GM18502 (cell line): ENCODE measurements around the gene EEF1B2.
A peak's percentile ranks its signal among the peaks of the same experiment; 100 is the strongest.
"Not testable (repeated sequence)": the region's sequence is repeated elsewhere in the genome, so short reads cannot be mapped to it uniquely, and the experiment has no call there.

Experiments used
- ATAC-seq: cut with Tn5 transposase; IDR thresholded peaks from one replicate; pipeline ENCODE4 v1.9.1; 2021; ENCODE audit warnings: mild to moderate bottlenecking; ENCODE audit not compliant: unreplicated experiment, poor library complexity

The EEF1B2 gene

DNA sequence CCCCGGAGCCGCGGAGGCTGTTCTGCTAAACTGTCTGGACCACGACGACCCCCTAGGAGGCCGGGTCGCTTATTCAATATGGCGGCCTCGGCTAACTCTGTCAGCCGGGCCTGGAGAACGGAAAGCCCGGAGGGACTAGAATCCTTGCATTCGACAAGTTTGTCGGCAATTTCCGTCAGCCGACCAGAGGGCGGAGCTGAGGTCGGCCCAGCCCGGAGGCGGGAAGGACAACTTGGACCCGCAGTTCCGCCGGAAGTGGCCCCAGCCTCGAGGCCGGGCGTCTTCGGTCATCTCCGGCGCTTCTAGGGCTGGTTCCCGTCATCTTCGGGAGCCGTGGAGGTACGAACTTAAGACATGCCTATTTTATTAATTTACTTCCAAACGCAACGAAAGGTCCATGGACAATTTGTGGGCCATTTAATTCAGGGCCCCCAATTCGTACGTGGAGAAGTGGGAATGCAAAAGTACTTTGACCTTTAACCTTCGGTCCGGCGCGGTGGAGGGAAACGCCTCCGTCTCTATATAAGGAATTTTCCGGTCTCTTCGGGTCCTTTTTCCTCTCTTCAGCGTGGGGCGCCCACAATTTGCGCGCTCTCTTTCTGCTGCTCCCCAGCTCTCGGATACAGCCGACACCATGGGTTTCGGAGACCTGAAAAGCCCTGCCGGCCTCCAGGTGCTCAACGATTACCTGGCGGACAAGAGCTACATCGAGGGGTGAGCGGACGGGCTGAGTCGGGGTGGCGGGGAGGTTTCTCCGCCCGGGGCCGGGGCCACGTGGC, at the start of gene EEF1B2, which contains the start of gene NDUFS1:
EEF1B2 (plus strand) TSS at position 550 of the 779 bp plus-strand sequence; CDS start at position 635, 85 bp downstream.
NDUFS1 (minus strand) TSS at position 99 of the 779 bp plus-strand sequence. CDS start 5,766 bp downstream, outside the sequence.
- ATAC-seq, result peak; percentile 87

DNA sequence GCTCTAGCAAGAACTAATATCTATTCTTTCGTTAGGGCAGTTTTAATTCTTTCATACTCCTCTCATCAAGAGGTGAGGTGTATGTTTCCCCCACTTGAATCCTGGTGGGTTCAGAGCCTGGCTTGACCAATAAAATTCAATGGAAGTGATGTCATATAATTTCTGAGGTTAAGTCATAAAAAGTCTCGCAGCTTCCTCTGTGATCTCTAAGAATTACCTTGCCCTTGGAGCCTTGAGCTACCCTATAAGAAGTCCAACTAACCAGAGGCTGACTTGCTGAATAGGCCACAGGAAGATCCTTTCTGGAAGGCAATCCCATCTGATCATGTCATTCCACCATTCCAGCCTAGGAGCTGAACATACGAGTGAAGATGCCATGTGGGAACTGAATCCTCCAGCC, 47.6 kb upstream of the EEF1B2 start:
- ATAC-seq, result no peak

DNA sequence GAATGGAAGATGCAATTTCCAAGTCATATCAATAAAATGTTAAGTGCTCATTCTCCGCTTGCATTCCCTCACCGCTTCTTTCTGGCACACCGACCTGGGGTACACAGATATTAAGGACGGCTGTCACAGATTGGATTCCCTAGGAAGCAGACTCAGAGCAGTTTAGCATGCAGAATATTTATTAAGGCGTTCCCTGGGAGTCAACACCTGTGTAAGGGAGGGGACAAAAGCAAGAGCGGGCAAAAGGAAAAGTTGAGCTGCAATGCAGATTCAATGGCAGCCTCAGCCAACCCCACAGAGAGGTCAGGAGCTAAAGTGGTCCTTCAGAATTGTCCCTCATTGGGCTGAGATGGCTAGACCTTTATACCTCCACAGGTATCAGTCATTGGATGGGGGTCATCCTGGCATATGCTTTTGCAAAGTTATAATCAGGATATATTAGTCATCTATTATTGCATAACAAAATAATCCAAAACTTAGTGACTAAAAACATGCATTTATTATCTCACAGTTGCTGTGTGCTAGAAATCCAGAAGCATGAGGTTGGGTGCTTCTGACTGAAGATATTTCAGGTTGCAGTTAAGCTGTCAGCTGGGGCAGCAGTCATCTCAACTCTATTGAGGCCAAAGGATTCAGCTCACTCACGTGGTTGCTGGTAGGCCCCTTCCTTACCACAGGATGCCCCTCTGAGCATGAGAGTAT, 46.7 kb upstream of the EEF1B2 start:
- no peak for ATAC-seq

DNA sequence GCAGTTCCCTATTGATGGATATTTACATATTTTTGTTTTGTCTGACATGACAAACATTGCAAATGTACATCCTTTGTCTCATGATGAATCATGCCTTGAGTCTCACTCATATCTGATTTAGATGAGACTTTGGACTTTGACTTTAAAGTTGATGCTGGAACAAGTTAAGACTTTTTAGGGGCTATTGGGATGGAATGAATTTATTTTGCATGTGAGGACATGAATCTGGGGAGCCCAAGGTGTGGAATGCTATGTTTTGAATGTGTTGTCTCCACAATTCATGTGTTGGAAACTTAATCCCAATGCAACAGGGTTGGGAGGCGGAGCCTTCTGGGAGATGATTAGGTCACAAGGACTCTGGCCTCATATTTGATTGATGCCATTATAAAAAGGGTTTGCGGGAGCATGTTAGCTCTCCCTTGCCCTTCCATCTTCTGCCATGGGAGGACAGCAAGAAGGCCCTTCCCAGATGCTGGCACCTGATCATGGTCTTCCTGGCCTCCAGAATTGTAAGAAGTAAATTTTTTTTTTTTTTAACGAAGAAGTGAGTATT, 44.6 kb upstream of the EEF1B2 start:
- ATAC-seq, result no peak

DNA sequence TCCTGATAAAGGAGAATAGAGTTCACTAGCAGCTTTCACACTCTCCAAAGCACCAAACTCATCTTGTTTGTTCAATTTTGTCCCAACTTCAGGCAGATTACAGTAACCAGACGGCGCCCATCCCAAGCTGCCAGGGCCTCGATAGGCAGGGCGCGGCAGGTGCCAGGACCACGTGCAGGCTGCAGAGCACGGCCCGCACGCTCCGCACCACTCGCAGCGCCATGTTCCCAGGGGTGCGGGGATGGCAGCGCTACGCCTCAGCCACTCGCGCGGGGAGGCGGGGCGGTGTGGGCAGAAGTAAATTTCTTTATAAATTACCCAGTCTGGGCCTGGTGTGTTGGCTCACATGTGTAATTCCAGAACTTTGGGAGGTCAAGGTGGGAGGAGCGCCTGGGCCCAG, 43.4 kb upstream of the EEF1B2 start:
- no peak for ATAC-seq

DNA sequence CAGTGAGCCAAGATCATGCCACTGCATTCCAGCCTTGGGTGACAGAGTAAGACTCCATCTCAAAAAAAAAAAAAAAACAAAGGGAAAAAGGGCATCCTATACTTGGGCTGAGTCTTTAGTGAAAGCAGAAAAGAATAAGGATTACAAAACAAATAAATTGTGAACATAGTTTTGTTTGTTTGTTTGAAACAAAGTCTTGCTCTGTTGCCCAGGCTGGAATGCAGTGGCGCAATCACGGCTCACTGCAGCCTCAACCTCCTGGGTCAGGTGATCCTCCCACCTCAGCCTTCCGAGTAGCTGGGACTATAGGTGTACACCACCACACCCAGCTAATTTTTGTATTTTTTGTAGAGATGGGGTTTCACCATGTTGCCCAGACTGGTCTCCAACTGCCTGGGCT, 37.1 kb upstream of the EEF1B2 start:
- not testable (repeated sequence) for ATAC-seq

DNA sequence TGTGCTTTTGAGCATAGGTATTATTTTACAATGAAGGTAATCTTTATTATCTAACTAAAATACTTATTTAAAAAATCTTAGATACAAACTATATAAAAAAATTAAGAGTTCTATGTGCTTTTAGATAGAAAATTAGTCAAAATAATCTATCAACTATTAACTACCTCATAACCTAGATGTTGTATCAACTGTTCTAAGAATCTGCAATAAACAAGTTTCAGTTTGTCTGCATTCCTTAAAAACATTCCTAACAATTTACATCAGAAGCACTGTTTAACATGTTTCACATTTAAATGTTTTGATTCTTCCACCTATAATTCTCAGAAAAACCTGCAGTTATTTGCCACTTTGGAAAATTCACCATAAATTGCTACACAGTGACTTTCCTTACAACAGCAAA, 33.8 kb upstream of the EEF1B2 start:
- no peak for ATAC-seq

DNA sequence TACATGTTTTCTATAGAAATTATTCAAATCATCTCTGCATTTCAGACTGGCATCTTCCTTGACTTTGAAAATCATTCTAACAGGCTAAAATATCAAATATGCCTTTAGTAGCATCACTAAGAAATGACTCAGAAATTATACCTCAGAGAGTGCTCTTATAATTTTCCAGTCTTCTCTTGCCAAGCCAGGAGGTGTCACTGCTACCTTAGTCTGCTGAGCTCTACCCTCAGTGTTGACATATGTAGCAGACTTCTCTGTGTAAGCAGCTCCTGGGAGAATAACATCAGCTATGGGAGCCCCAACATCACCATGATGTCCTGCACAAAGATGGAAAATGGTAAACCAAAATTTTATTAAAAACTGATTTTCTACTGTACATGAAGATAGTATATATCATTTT, 32.0 kb upstream of the EEF1B2 start:
- no peak for ATAC-seq

DNA sequence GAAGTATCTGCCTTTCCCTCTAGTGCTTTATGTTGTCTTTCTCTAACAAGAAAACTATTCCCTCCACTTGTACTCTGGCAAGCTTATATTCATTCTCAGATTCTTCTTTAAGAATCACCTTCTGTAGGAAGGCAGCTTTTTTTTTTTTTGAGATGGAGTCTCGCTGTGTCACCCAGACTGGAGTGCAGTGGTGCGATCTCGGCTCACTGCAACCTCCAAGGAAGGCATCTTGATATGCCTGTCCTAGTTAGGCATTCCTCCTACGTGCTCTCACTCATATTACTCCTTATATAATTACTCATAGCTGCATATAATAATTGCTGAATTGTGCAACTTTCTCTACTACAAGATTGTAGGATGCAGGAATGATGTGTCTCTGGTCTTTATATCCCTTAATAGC, 16.2 kb upstream of the EEF1B2 start:
- no peak for ATAC-seq

DNA sequence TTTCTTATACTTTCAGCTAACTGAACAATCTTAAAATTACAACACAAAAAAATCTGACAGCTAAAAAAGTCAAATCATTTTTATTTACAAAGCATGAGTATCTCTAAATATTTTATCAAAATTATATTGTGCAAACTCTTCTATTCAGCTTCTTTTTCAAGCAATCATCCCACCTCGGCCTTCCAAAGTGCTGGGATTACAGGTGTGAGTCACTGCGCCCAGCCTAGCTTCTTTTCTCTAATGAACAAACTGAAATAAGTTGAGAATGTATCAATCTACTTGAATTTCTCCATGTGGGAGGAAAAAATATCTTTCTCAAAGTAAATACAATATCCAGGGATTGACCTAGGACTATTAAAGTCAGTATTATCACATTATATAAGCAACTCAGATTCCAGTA, 15.3 kb upstream of the EEF1B2 start:
- no peak for ATAC-seq

DNA sequence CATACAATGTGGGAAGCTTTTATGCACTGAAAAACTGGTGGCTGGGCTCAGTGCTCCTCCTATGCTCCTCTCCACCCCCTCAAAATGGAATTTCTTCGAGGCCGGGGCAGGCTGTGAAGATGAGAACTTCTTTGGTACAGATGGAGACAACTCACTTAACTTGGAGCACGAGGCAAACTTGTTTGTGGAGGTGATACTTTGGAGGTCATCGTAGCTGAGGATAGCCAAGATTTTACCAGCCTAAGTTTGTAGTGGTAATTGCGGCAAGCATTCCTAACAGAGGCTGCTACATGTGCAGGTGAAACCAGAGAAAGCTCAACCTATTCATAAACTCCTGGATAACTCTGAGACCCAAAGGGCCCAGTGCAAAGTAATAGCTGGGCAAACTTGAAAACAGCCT, 14.0 kb upstream of the EEF1B2 start:
- ATAC-seq, result no peak

DNA sequence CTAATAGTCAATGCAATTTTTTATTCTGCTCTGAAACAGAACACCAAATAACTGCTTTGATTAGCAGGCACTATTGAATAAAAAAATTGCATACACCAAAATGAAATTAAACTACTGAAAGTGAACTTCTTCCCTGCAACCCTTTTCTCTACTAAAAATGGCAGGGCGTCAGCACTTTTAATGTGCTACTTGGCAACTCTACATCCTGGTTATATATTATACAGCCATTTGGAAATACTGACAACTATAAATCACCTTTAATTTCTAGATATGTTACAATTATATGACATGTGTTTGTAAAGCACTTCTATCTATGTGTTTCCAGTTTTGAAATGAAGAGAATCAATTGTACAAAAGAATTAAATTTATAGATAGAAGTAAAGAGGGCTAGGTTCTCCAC, 10.4 kb upstream of the EEF1B2 start:
- no peak for ATAC-seq

DNA sequence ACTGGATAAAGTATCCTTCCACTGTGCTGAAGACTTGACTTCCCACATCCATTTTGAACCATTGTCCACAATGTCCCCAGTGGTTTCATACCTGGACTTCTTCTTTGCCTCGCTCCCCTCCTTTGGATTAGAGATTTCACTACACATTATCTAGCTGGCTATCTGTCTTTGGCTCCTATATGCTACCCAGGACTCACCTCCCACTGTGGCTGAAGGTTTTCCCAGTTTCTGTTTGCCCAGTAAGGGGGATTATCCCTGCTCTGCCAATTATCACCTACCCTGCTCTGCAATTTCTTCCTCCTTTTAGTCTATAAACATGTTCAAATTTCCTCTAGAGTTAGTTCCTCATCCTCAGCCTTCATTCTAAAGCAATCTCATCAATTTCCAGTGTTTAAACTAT, 9.5 kb upstream of the EEF1B2 start:
- no peak for ATAC-seq

DNA sequence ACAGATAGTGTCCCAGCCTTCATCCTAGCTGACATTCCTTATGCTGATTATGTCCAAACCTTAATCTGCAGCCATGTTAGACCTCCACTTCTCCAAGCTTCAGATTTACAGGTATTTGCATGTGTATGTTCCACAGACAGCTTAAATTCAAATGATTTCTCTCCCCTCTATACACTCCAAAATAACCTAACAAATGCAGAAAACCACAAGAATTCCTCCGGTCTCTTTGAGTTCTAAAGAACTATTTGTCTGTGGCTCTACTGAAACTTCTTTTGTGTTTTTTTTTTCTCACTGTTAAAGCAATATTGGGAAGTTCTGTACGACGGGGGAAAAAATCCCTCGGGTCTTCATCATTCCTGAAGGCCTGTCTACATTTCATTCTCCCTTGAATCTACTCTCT, 9.1 kb upstream of the EEF1B2 start:
- no peak for ATAC-seq

DNA sequence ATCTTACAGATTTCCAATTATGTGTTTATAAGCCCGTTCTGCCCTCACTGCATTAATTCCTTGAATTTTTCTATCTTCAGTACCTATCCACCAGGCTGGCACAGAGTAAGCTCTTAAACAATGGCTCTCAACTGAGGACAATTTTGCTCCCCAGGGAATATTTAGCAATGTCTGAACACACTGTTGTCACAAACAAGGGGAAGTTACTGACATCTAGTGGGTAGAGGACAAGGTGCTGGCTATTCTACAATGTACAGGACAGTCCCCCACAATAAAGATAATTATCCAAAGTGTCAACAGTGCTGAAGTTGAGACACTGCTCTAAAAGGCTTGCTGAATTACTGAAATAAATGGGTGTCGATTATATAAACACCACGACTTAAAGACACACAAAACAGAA, 5.5 kb upstream of the EEF1B2 start:
- peak; percentile 45 for ATAC-seq

DNA sequence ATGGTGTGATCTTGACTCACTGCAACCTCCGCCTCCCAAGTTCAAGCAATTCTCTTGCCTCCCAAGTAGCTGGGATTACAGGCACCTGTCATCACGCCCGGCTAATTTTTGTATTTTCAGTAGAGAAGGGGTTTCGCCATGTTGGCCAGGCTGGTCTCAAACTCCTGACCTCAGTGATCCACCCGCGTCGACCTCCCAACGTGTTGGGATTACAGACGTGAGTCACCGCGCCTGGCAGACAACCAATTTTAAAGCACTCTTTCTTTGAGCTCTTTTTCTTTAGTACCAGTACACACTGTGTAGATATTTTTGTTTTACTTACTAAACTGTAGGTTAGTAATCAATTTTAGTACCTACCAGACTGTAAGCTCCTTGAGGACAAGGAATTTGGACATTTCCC, 2.7 kb upstream of the EEF1B2 start:
- ATAC-seq, result not testable (repeated sequence)

DNA sequence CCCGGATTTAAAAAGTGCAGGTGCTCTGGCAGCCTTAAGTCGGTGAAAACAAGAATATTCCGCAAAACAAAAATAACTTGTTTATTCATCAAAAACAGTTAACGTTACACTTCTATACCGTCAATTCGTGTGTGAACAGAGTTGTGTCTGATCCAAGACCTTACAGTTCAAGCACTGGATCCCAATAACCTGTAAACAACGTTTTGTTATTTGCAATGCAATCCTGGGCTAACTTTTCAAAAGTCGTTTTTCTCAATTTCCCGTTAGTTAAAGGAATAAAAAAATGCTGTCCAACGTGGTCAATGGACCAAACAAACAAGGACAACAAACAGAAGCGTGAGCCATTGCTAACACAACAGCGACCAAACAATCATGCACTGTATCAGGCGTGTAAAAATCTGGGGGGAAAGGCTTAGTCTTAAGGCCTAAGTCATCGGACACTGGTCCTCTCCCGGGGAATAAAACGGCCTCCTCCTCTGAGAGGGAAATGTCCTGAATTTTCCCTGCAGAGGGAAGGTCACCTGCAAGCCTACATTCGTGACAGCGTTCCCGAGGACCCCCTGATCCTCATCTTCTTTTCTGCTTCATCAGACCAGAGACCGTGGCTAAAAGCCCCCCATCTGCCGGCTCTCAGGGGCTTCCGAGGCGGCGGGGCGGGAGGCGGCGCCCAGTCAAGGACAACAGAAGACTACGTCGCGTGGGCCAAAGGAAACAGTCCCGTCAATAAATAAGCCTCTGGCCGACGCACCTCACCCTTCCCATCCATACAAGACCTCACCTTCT, 941 bp upstream of the EEF1B2 start:
- ATAC-seq, result peak; percentile 15

DNA sequence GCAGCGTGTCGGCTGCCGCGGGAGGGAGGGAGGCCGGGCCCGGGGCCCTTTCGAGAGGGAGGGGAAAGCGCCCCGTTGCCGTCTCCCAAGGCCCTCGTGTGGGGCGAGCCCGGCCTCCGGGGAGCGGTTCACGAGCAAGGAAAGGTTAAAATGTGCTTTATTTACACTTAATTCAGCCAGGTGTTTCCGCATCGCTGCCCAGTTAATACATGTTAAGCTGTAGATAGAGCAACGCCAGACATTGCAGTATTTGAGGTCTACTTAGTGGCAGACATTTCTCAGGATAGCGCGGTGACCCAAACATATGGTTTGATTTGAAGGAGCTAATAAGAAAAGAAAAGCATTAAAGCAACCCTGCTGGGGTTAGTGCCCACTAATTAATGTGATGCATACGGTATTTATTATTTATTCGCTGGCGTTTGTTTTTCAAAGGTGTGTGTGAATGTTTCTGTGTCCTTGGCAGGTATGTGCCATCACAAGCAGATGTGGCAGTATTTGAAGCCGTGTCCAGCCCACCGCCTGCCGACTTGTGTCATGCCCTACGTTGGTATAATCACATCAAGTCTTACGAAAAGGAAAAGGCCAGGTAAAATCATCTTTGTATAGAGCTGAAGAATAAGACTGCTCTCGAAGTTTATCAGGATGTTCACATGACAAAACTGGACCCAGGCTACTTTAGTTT, 571 bp downstream of the EEF1B2 start:
- peak; percentile 58 for ATAC-seq

DNA sequence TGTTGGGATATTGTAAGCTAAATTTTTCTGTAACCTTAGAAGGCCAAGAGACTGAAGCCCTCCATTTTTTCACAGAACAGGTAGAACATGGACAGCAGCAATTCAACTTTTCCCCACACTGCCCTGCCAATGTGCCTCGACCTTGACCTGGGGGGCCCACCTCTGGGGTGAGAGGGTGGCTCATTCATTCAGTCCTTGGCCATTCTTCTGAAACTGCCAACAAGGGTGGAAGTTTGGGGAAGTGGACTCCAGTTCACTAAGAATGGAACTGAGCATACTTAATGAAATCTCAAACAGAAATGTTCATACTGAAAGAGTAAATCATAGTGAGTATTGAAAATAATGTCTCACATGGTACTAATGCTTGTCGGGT, 1.1 kb downstream of the EEF1B2 start:
- ATAC-seq, result no peak

DNA sequence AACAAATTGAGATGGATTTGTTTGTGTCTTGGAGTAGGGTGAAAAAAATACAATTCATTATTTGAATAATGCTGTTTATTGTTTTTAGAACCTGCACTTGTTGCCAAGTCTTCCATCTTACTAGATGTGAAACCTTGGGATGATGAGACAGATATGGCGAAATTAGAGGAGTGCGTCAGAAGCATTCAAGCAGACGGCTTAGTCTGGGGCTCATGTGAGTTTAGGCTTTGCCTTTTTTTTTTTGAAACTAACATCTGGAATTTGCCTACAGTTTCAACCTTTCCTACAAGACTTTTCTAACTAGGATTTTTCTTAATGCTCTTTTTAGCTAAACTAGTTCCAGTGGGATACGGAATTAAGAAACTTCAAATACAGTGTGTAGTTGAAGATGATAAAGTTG, 2.7 kb downstream of the EEF1B2 start:
- not testable (repeated sequence) for ATAC-seq
